Lung microvascular endothelial cell (primary cell): ENCODE results near the gene NR4A1. TPM values are rescaled to one million over a fixed set of nuclear protein-coding genes. Genes with fewer than 3 reads are reported as not detected.
A peak's percentile ranks its signal among the peaks of the same experiment; 100 is the strongest.

Experiments
- DNase-seq, 2 donors: peaks; one replicate each; pipeline versions ENCODE4 v3.0.0 to v3.0.0-alpha.2; 2010; ENCODE audit warnings: low read depth in 2 of 2
- total RNA-seq: library from RNA; depleted of rRNA; stranded (reverse); fragments of >200 nt; gene quantifications from 2 replicates; pipeline ENCODE4 v1.2.1, GENCODE V29; 2014

Gene NR4A1
- total RNA-seq, 1 donor from 2014 or later = 2.0 TPM

GRCh38 chr12:52079576-52080402, 28.5 kb downstream of the NR4A1 start, which contains the start of gene SMIM41:
SMIM41 (plus strand) TSS chr12:52079704; CDS start chr12:52079780, 76 bp downstream.
- DNase-seq = no peak

GRCh38 chr12:52080403-52081251, 29.4 kb downstream of the NR4A1 start:
- no peak for DNase-seq

- no peak for DNase-seq
Measured at GRCh38 chr12:52081263-52081733, 30.1 kb downstream of the NR4A1 start.

GRCh38 chr12:52082026-52082668, 30.9 kb downstream of the NR4A1 start:
- DNase-seq = no peak

GRCh38 chr12:52082669-52082987, 31.4 kb downstream of the NR4A1 start:
- no peak for DNase-seq

- peak; percentile 62 to 67 for DNase-seq
Measured at GRCh38 chr12:52082988-52083637, 31.9 kb downstream of the NR4A1 start.

- DNase-seq = no peak
Measured at GRCh38 chr12:52083638-52083996, 32.4 kb downstream of the NR4A1 start.

- no peak for DNase-seq
Measured at GRCh38 chr12:52084491-52085231, 33.4 kb downstream of the NR4A1 start.

GRCh38 chr12:52085682-52086180, 34.5 kb downstream of the NR4A1 start:
- DNase-seq = no peak

- DNase-seq = no peak
Measured at GRCh38 chr12:52086366-52086765, 35.1 kb downstream of the NR4A1 start.

GRCh38 chr12:52086944-52087835, 35.9 kb downstream of the NR4A1 start:
- DNase-seq = no peak

- no peak for DNase-seq
Measured at GRCh38 chr12:52087961-52088820, 36.9 kb downstream of the NR4A1 start.

GRCh38 chr12:52089491-52089890, 38.2 kb downstream of the NR4A1 start:
- no peak for DNase-seq

- DNase-seq = no peak
Measured at GRCh38 chr12:52090291-52090690, 39.0 kb downstream of the NR4A1 start.

- DNase-seq = no peak
Measured at GRCh38 chr12:52091061-52091460, 39.8 kb downstream of the NR4A1 start.

GRCh38 chr12:52091869-52092268, 40.6 kb downstream of the NR4A1 start:
- no peak for DNase-seq

GRCh38 chr12:52093346-52093745, 42.1 kb downstream of the NR4A1 start:
- no peak for DNase-seq

- no peak for DNase-seq
Measured at GRCh38 chr12:52096332-52097044, 45.2 kb downstream of the NR4A1 start.
